ENCODE data around the gene RDH13. TPM values are rescaled to one million over a fixed set of nuclear protein-coding genes. Genes with fewer than 3 reads are reported as not detected.

RDH13 gene
- total and polyA plus RNA-seq, 9 donors = 7.2 to 16.7 (median 12.0) TPM

- Histone ChIP-seq H3K9me3 (replicated peaks; ENCODE audit: control insufficient read depth, low read depth, low read length) (no peaks in the 10 kb centered on the region), H3K4me1 (ENCODE audit: control insufficient read depth, insufficient read depth, low read length) (peaks cover 24% of the 10 kb centered on the region), H3K4me3 (ENCODE audit: low read length) (no peak overlapping the region), H3K27me3 (ENCODE audit: control insufficient read depth, insufficient read depth, low read length) (peaks cover 22% of the 10 kb centered on the region), H3K36me3 (ENCODE audit: control insufficient read depth, insufficient read depth, low read length) (peaks cover 50% of the 10 kb centered on the region), H3K27ac (ENCODE audit: low read length) (no peak overlapping the region)
- peak; percentile 22 for DNase-seq
- WGBS (ENCODE audit: insufficient coverage) = 85% methylated on average over 23 of the region's 32 CpGs
These were observed 28.4 kb upstream of the RDH13 start for GRCh38 chr19:55091126-55091910.

GRCh38 chr19:55090564-55090963 lies 27.6 kb upstream of the RDH13 start:
- Histone ChIP-seq H3K27me3 (ENCODE audit: control insufficient read depth, insufficient read depth, low read length) (peaks cover 29% of the 10 kb centered on the region), H3K4me3 (ENCODE audit: low read length) (no peak overlapping the region), H3K36me3 (ENCODE audit: control insufficient read depth, insufficient read depth, low read length) (peaks cover 46% of the 10 kb centered on the region), H3K9me3 (replicated peaks; ENCODE audit: control insufficient read depth, low read depth, low read length) (no peaks in the 10 kb centered on the region), H3K4me1 (ENCODE audit: control insufficient read depth, insufficient read depth, low read length) (peaks cover 31% of the 10 kb centered on the region), H3K27ac (ENCODE audit: low read length) (no peak overlapping the region)
- 89% methylated on average over 12 of the region's 13 CpGs for WGBS (ENCODE audit: insufficient coverage)
- no peak for DNase-seq

- H3K4me1 ChIP-seq (ENCODE audit: control insufficient read depth, insufficient read depth, low read length) = peaks cover 33% of the 10 kb centered on the region
- 67% methylated on average over 2 of the region's 3 CpGs for WGBS (ENCODE audit: insufficient coverage)
- H3K27ac ChIP-seq (ENCODE audit: low read length) = no peak overlapping the region
- no peak overlapping the region for H3K4me3 ChIP-seq (ENCODE audit: low read length)
- H3K9me3 ChIP-seq (replicated peaks; ENCODE audit: control insufficient read depth, low read depth, low read length) = no peaks in the 10 kb centered on the region
- no peak for DNase-seq
- H3K27me3 ChIP-seq (ENCODE audit: control insufficient read depth, insufficient read depth, low read length) = peaks cover 40% of the 10 kb centered on the region
- H3K36me3 ChIP-seq (ENCODE audit: control insufficient read depth, insufficient read depth, low read length) = peaks cover 35% of the 10 kb centered on the region
These were observed 26.5 kb upstream of the RDH13 start for GRCh38 chr19:55089342-55089944.

GRCh38 chr19:55088543-55089341 lies 25.8 kb upstream of the RDH13 start:
- Histone ChIP-seq H3K27me3 (ENCODE audit: control insufficient read depth, insufficient read depth, low read length) (peaks cover 47% of the 10 kb centered on the region), H3K4me3 (ENCODE audit: low read length) (no peak overlapping the region), H3K4me1 (ENCODE audit: control insufficient read depth, insufficient read depth, low read length) (peaks cover 33% of the 10 kb centered on the region), H3K36me3 (ENCODE audit: control insufficient read depth, insufficient read depth, low read length) (peaks cover 32% of the 10 kb centered on the region), H3K27ac (ENCODE audit: low read length) (no peak overlapping the region), H3K9me3 (replicated peaks; ENCODE audit: control insufficient read depth, low read depth, low read length) (no peaks in the 10 kb centered on the region)
- 64% methylated on average over 6 of the region's 18 CpGs for WGBS (ENCODE audit: insufficient coverage)
- peak; percentile 75 for DNase-seq

- H3K4me1 ChIP-seq (ENCODE audit: control insufficient read depth, insufficient read depth, low read length) = peaks cover 37% of the 10 kb centered on the region
- 45% methylated on average over 12 of the region's 12 CpGs for WGBS (ENCODE audit: insufficient coverage)
- no peak overlapping the region for H3K27ac ChIP-seq (ENCODE audit: low read length)
- DNase-seq = no peak
- H3K4me3 ChIP-seq (ENCODE audit: low read length) = no peak overlapping the region
- peaks cover 31% of the 10 kb centered on the region for H3K36me3 ChIP-seq (ENCODE audit: control insufficient read depth, insufficient read depth, low read length)
- no peaks in the 10 kb centered on the region for H3K9me3 ChIP-seq (replicated peaks; ENCODE audit: control insufficient read depth, low read depth, low read length)
- peaks cover 54% of the 10 kb centered on the region for H3K27me3 ChIP-seq (ENCODE audit: control insufficient read depth, insufficient read depth, low read length)
These were observed 25.1 kb upstream of the RDH13 start for GRCh38 chr19:55088021-55088451.

GRCh38 chr19:55087542-55087901 lies 24.6 kb upstream of the RDH13 start:
- Histone ChIP-seq H3K4me3 (ENCODE audit: low read length) (peak overlapping the region; percentile 35), H3K27ac (ENCODE audit: low read length) (peak overlapping the region; percentile 35), H3K36me3 (ENCODE audit: control insufficient read depth, insufficient read depth, low read length) (peaks cover 26% of the 10 kb centered on the region), H3K27me3 (ENCODE audit: control insufficient read depth, insufficient read depth, low read length) (peaks cover 60% of the 10 kb centered on the region), H3K9me3 (replicated peaks; ENCODE audit: control insufficient read depth, low read depth, low read length) (no peaks in the 10 kb centered on the region), H3K4me1 (ENCODE audit: control insufficient read depth, insufficient read depth, low read length) (peaks cover 38% of the 10 kb centered on the region)
- 14% methylated on average over 6 of the region's 17 CpGs for WGBS (ENCODE audit: insufficient coverage)
- DNase-seq = peak; percentile 56

GRCh38 chr19:55086730-55087541 lies 24.0 kb upstream of the RDH13 start:
- H3K4me3 ChIP-seq (ENCODE audit: low read length) = peak overlapping the region; percentile 35
- H3K36me3 ChIP-seq (ENCODE audit: control insufficient read depth, insufficient read depth, low read length) = peaks cover 22% of the 10 kb centered on the region
- H3K4me1 ChIP-seq (ENCODE audit: control insufficient read depth, insufficient read depth, low read length) = peaks cover 44% of the 10 kb centered on the region
- DNase-seq = peak; percentile 91
- H3K9me3 ChIP-seq (replicated peaks; ENCODE audit: control insufficient read depth, low read depth, low read length) = peaks cover 2% of the 10 kb centered on the region
- H3K27ac ChIP-seq (ENCODE audit: low read length) = peak overlapping the region; percentile 35
- 2% methylated on average over 74 of the region's 74 CpGs for WGBS (ENCODE audit: insufficient coverage)
- H3K27me3 ChIP-seq (ENCODE audit: control insufficient read depth, insufficient read depth, low read length) = peaks cover 65% of the 10 kb centered on the region

- Histone ChIP-seq H3K4me1 (ENCODE audit: control insufficient read depth, insufficient read depth, low read length) (peaks cover 52% of the 10 kb centered on the region), H3K27me3 (ENCODE audit: control insufficient read depth, insufficient read depth, low read length) (peaks cover 74% of the 10 kb centered on the region), H3K27ac (ENCODE audit: low read length) (no peak overlapping the region), H3K36me3 (ENCODE audit: control insufficient read depth, insufficient read depth, low read length) (peaks cover 16% of the 10 kb centered on the region), H3K4me3 (ENCODE audit: low read length) (no peak overlapping the region), H3K9me3 (replicated peaks; ENCODE audit: control insufficient read depth, low read depth, low read length) (peaks cover 2% of the 10 kb centered on the region)
- no peak for DNase-seq
- WGBS (ENCODE audit: insufficient coverage) = 17% methylated on average over 21 of the region's 35 CpGs
These were observed 23.2 kb upstream of the RDH13 start for GRCh38 chr19:55085923-55086715.

- peaks cover 2% of the 10 kb centered on the region for H3K9me3 ChIP-seq (replicated peaks; ENCODE audit: control insufficient read depth, low read depth, low read length)
- no peak overlapping the region for H3K27ac ChIP-seq (ENCODE audit: low read length)
- H3K4me3 ChIP-seq (ENCODE audit: low read length) = no peak overlapping the region
- 60% methylated on average over 2 of the region's 10 CpGs for WGBS (ENCODE audit: insufficient coverage)
- peaks cover 66% of the 10 kb centered on the region for H3K4me1 ChIP-seq (ENCODE audit: control insufficient read depth, insufficient read depth, low read length)
- DNase-seq = no peak
- H3K36me3 ChIP-seq (ENCODE audit: control insufficient read depth, insufficient read depth, low read length) = no peaks in the 10 kb centered on the region
- peaks cover 91% of the 10 kb centered on the region for H3K27me3 ChIP-seq (ENCODE audit: control insufficient read depth, insufficient read depth, low read length)
These were observed 21.5 kb upstream of the RDH13 start for GRCh38 chr19:55084416-55084815.
